ENCODE data around the gene LENG8. TPM values are rescaled to one million over a fixed set of nuclear protein-coding genes. Genes with fewer than 3 reads are reported as not detected.

LENG8 gene
- total RNA-seq, 1 experiment from 2014 or later: 238 TPM

GRCh38 chr19:54463531-54464043 is 14.6 kb downstream of the LENG8 start, which contains the start of gene LENG9:
Gene LENG9 (minus strand): TSS chr19:54463778. CDS start chr19:54463526, 252 bp downstream.
- intact Hi-C loops (cut with micrococcal nuclease): loop anchor here (1.0 to 5.0 kb wide), 2 partner anchors 14 to 1679 kb away; partner anchors contain the start of genes LENG8 and ZNF444
- no peaks in the 10 kb centered on the region for H3K27me3 Mint-ChIP-seq (ENCODE audit: insufficient read depth, unreplicated experiment)
- ChIA-PET CTCF (interaction anchor here (0.6 to 1.7 kb wide), 5 partner anchors 10 to 1004 kb away, joined by 3 to 4 read pairs (median 4); partner anchors contain the start of gene LENG8), POLR2A (interaction anchor here (0.6 to 6.8 kb wide), 11 partner anchors 8 to 1191 kb away, joined by 3 to 157 read pairs (median 4); partner anchors contain the start of genes LENG8, MBOAT7, TSEN34 and U2AF2)
- BruUV-seq (replicated peaks): no TSS peak
- no peaks in the 10 kb centered on the region for H3K9me3 Mint-ChIP-seq (ENCODE audit: unreplicated experiment)
- no peak for TF ChIP-seq CTCF (IDR thresholded peaks at IDR 0.05; ENCODE audit: unreplicated experiment)
- peak within 1 kb of the TSS; percentile 99 for H3K27ac Mint-ChIP-seq (ENCODE audit: low read depth, unreplicated experiment)
- DNase-seq (ENCODE audit: unreplicated experiment): peak; percentile 100
- H3K4me1 Mint-ChIP-seq (ENCODE audit: insufficient read depth, unreplicated experiment): peaks cover 14% of the 10 kb centered on the region
- peaks cover 43% of the 10 kb centered on the region for H3K36me3 Mint-ChIP-seq (ENCODE audit: insufficient read depth, unreplicated experiment)
- H3K4me3 Mint-ChIP-seq (ENCODE audit: unreplicated experiment): peak within 1 kb of the TSS; percentile 84

GRCh38 chr19:54464044-54464629 is 15.1 kb downstream of the LENG8 start:
- CTCF ChIA-PET: interaction anchor here (0.6 to 1.1 kb wide), 2 partner anchors 10 to 15 kb away, joined by 3 to 4 read pairs; partner anchors contain the start of gene LENG8
- peak overlapping the region; percentile 99 for H3K27ac Mint-ChIP-seq (ENCODE audit: low read depth, unreplicated experiment)
- peaks cover 38% of the 10 kb centered on the region for H3K36me3 Mint-ChIP-seq (ENCODE audit: insufficient read depth, unreplicated experiment)
- peaks cover 9% of the 10 kb centered on the region for H3K4me1 Mint-ChIP-seq (ENCODE audit: insufficient read depth, unreplicated experiment)
- no TSS peak for BruUV-seq (replicated peaks)
- DNase-seq (ENCODE audit: unreplicated experiment): peak; percentile 98
- intact Hi-C loops (cut with micrococcal nuclease): loop anchor here (5.0 kb wide), 1 partner anchor 1678 kb away; the partner anchor contains the start of gene ZNF444
- no peak for TF ChIP-seq CTCF (IDR thresholded peaks at IDR 0.05; ENCODE audit: unreplicated experiment)
- peak overlapping the region; percentile 84 for H3K4me3 Mint-ChIP-seq (ENCODE audit: unreplicated experiment)
- POLR2A ChIA-PET: interaction anchor here (0.6 to 6.8 kb wide), 6 partner anchors 9 to 275 kb away, joined by 3 to 157 read pairs (median 4); partner anchors contain the start of genes LENG8, MBOAT7 and TSEN34
- H3K27me3 Mint-ChIP-seq (ENCODE audit: insufficient read depth, unreplicated experiment): peaks cover under 1% of the 10 kb centered on the region
- H3K9me3 Mint-ChIP-seq (ENCODE audit: unreplicated experiment): no peaks in the 10 kb centered on the region

GRCh38 chr19:54464630-54465425 is 15.8 kb downstream of the LENG8 start:
- no TSS peak for BruUV-seq (replicated peaks)
- Mint-ChIP-seq H3K4me3 (ENCODE audit: unreplicated experiment) (peak overlapping the region; percentile 84), H3K9me3 (ENCODE audit: unreplicated experiment) (no peaks in the 10 kb centered on the region), H3K27me3 (ENCODE audit: insufficient read depth, unreplicated experiment) (peaks cover 7% of the 10 kb centered on the region), H3K4me1 (ENCODE audit: insufficient read depth, unreplicated experiment) (peaks cover 6% of the 10 kb centered on the region), H3K27ac (ENCODE audit: low read depth, unreplicated experiment) (peak overlapping the region; percentile 99), H3K36me3 (ENCODE audit: insufficient read depth, unreplicated experiment) (peaks cover 31% of the 10 kb centered on the region)
- intact Hi-C loops (cut with micrococcal nuclease): loop anchor here (5.0 kb wide), 1 partner anchor 1677 kb away; the partner anchor contains the start of gene ZNF444
- ChIA-PET POLR2A (no interaction called here), CTCF (no interaction called here)
- DNase-seq (ENCODE audit: unreplicated experiment): peak; percentile 89
- no peak for TF ChIP-seq CTCF (IDR thresholded peaks at IDR 0.05; ENCODE audit: unreplicated experiment)

Measured in MCF 10A (cell line).